ENCODE data around the gene MDFIC2.

DNA sequence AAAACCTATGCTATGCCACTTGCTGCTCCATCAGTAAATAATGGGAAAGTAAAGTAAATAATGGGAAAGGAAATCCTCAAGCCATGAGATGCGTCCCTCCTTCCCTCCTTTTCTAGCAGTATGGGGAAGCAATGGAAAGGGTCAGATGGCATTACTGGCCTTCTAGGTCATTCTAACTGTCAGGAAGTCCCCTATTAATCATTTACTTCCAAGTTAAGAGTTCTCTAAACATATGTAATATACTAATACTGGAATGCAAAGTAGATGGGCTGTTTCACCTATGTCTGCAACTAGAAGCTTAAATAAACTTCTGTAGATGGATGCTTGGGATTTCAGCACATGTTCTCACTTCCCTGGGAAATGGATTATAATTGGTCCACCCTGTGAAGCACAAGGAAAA is 55.9 kb downstream of the MDFIC2 start:
- TF ChIP-seq CTCF (CRISPR knock-in tag; IDR thresholded peaks at IDR 0.05) (no peak), TFAP4 (IDR thresholded peaks at IDR 0.05; ENCODE audit: borderline replicate concordance, low read depth) (no peak), ZC3H4 (CRISPR knock-in tag; IDR thresholded peaks at IDR 0.05; ENCODE audit: borderline replicate concordance) (no peak), FOXP1 (IDR thresholded peaks at IDR 0.05) (no peak), FOXP1 (CRISPR knock-in tag; IDR thresholded peaks at IDR 0.05) (no peak), HNRNPUL1 (IDR thresholded peaks at IDR 0.05; ENCODE audit: low read depth, low read length) (no peak), CREB1 (IDR thresholded peaks at IDR 0.05) (no peak), CREB1 (CRISPR knock-in tag; IDR thresholded peaks at IDR 0.05) (no peak), ZBTB38 (CRISPR knock-in tag; IDR thresholded peaks at IDR 0.05) (no peak), FOXJ3 (CRISPR knock-in tag; IDR thresholded peaks at IDR 0.05; ENCODE audit: borderline replicate concordance) (no peak), LRRFIP1 (CRISPR knock-in tag; conservative IDR thresholded peaks at IDR 0.05) (no peak), EZH2 (conservative IDR thresholded peaks at IDR 0.05; ENCODE audit: low read depth, low read length) (no peak), MXI1 (IDR thresholded peaks at IDR 0.05; ENCODE audit: borderline replicate concordance, low read depth, low read length) (no peak), GLI4 (CRISPR knock-in tag; IDR thresholded peaks at IDR 0.05; ENCODE audit: borderline replicate concordance) (no peak), ZKSCAN1 (IDR thresholded peaks at IDR 0.05; ENCODE audit: low read length) (no peak)
- TF ChIP-seq, protein P1, sequence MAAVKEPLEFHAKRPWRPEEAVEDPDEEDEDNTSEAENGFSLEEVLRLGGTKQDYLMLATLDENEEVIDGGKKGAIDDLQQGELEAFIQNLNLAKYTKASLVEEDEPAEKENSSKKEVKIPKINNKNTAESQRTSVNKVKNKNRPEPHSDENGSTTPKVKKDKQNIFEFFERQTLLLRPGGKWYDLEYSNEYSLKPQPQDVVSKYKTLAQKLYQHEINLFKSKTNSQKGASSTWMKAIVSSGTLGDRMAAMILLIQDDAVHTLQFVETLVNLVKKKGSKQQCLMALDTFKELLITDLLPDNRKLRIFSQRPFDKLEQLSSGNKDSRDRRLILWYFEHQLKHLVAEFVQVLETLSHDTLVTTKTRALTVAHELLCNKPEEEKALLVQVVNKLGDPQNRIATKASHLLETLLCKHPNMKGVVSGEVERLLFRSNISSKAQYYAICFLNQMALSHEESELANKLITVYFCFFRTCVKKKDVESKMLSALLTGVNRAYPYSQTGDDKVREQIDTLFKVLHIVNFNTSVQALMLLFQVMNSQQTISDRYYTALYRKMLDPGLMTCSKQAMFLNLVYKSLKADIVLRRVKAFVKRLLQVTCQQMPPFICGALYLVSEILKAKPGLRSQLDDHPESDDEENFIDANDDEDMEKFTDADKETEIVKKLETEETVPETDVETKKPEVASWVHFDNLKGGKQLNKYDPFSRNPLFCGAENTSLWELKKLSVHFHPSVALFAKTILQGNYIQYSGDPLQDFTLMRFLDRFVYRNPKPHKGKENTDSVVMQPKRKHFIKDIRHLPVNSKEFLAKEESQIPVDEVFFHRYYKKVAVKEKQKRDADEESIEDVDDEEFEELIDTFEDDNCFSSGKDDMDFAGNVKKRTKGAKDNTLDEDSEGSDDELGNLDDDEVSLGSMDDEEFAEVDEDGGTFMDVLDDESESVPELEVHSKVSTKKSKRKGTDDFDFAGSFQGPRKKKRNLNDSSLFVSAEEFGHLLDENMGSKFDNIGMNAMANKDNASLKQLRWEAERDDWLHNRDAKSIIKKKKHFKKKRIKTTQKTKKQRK (IDR thresholded peaks at IDR 0.05; ENCODE audit: low read length), result no peak
